NCI-H345 (cell line): Measurements from ENCODE around the gene TMEM220.

Experiments
- DNase-seq: peaks from one replicate; lab custom pipeline; 2025; lab: John Stamatoyannopoulos, UW

The TMEM220 gene

DNA sequence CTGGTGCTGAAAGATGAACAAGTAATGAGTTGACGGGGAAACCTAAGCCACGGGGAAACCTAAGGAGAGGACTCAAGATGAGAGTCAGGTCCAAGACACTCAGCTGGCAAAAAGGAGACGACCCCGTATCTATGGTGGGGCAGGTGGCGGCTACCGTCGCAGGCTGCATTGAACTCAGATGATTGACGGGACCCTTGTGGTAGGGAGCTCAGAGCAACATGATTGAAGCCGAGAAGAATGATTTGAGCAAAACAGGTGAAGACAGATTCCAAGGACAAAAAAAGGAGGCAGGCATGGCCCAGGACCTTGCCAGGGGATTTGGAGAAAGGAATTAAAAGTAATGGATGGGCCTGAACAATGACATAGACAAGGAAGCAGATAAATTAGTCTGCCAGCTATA is 65.3 kb downstream of the TMEM220 start:
- DNase-seq, result no peak
